C4-2B (cell line): ENCODE data around the gene GATA2.

Experiments
- ZFX ChIP-seq: fragments of 450-650 bp; IDR thresholded peaks from 2 replicates; pipeline ENCODE4 v1.6.1; 2017
- TF ChIP-seq, protein P1 (sequence below): fragments of 450-650 bp; conservative IDR thresholded peaks from 2 replicates; pipeline ENCODE4 v1.5.1; 2017; ENCODE audit warnings: mild to moderate bottlenecking

- TF ChIP-seq, protein P1, sequence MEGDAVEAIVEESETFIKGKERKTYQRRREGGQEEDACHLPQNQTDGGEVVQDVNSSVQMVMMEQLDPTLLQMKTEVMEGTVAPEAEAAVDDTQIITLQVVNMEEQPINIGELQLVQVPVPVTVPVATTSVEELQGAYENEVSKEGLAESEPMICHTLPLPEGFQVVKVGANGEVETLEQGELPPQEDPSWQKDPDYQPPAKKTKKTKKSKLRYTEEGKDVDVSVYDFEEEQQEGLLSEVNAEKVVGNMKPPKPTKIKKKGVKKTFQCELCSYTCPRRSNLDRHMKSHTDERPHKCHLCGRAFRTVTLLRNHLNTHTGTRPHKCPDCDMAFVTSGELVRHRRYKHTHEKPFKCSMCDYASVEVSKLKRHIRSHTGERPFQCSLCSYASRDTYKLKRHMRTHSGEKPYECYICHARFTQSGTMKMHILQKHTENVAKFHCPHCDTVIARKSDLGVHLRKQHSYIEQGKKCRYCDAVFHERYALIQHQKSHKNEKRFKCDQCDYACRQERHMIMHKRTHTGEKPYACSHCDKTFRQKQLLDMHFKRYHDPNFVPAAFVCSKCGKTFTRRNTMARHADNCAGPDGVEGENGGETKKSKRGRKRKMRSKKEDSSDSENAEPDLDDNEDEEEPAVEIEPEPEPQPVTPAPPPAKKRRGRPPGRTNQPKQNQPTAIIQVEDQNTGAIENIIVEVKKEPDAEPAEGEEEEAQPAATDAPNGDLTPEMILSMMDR: no peak
- no peak for TF ChIP-seq ZFX
Observed at GRCh38 chr3:128480717-128481437, 12.1 kb downstream of the GATA2 start.
